DOHH2 (cell line): ENCODE data around the gene PYGM.

ENCODE experiments used
- H3F3A ChIP-seq: fragments of 200-600 bp; sonication (generic), shearing (Covaris generic); 2 replicates; pipeline ENCODE4 v1.6.0; 2016; ENCODE audit warnings: antibody characterized with exemption, mild to moderate bottlenecking; ENCODE audit not compliant: control insufficient read depth, insufficient read depth
- H3K27ac ChIP-seq: fragments of 200-600 bp; sonication (generic); 2 replicates; pipeline ENCODE4 v1.5.1; 2014; ENCODE audit warnings: low read depth, mild to moderate bottlenecking, low read length, moderate library complexity
- H3K27me3 ChIP-seq: fragments of 200-600 bp; sonication (generic); 2 replicates; pipeline ENCODE4 v1.6.1; 2014; ENCODE audit warnings: mild to moderate bottlenecking, low read length, mixed read lengths; ENCODE audit not compliant: control insufficient read depth
- H3K36me3 ChIP-seq: fragments of 200-600 bp; sonication (generic); 2 replicates; pipeline ENCODE4 v1.6.1; 2014; ENCODE audit warnings: mild to moderate bottlenecking, low read length, moderate library complexity, mixed read lengths; ENCODE audit not compliant: control insufficient read depth
- H3K4me1 ChIP-seq: fragments of 200-600 bp; sonication (generic); 2 replicates; pipeline ENCODE4 v1.6.1; 2014; ENCODE audit warnings: mild to moderate bottlenecking, low read length, mixed read lengths; ENCODE audit not compliant: control insufficient read depth
- H3K4me2 ChIP-seq: fragments of 200-600 bp; sonication (generic); 2 replicates; pipeline ENCODE4 v1.6.0; 2014; ENCODE audit warnings: mild to moderate bottlenecking, low read length, moderate library complexity
- H3K4me3 ChIP-seq: fragments of 200-600 bp; sonication (generic); 2 replicates; pipeline ENCODE4 v1.5.1; 2014; ENCODE audit warnings: mild to moderate bottlenecking, low read length, mixed read lengths
- H3K79me2 ChIP-seq: fragments of 200-600 bp; sonication (generic); 2 replicates; pipeline ENCODE4 v1.6.1; 2014; ENCODE audit warnings: mild to moderate bottlenecking, low read length, mixed read lengths; ENCODE audit not compliant: control insufficient read depth
- H3K9me2 ChIP-seq: fragments of 200-600 bp; sonication (generic); replicated peaks from 2 replicates; pipeline ENCODE4 v1.6.1; 2014; ENCODE audit warnings: mild to moderate bottlenecking, low read length, mixed read lengths; ENCODE audit not compliant: control insufficient read depth
- H3K9me3 ChIP-seq: fragments of 200-600 bp; sonication (generic); 2 replicates; pipeline ENCODE4 v1.6.1; 2014; ENCODE audit warnings: antibody characterized with exemption, low read length, mixed read lengths; ENCODE audit not compliant: control insufficient read depth, insufficient read depth
- H4K20me1 ChIP-seq: fragments of 200-600 bp; sonication (generic); 2 replicates; pipeline ENCODE4 v1.6.0; 2014; ENCODE audit warnings: low read depth, mild to moderate bottlenecking, antibody characterized with exemption, low read length, moderate library complexity; ENCODE audit not compliant: control insufficient read depth, insufficient read depth
- EZH2phosphoT487 ChIP-seq: fragments of 200-600 bp; sonication (generic); IDR thresholded peaks from 2 replicates; pipeline ENCODE4 v1.6.1; 2017; ENCODE audit warnings: borderline replicate concordance, mild to moderate bottlenecking, antibody characterized with exemption, low read length, moderate library complexity, mixed read lengths
- TF ChIP-seq, protein P1 (sequence below): fragments of 200-600 bp; sonication (generic); IDR thresholded peaks from one replicate; pipeline ENCODE4 v1.5.1; 2014; ENCODE audit warnings: antibody characterized with exemption, mild to moderate bottlenecking, low read depth, low read length; ENCODE audit not compliant: poor library complexity, severe bottlenecking

The PYGM gene

DNA sequence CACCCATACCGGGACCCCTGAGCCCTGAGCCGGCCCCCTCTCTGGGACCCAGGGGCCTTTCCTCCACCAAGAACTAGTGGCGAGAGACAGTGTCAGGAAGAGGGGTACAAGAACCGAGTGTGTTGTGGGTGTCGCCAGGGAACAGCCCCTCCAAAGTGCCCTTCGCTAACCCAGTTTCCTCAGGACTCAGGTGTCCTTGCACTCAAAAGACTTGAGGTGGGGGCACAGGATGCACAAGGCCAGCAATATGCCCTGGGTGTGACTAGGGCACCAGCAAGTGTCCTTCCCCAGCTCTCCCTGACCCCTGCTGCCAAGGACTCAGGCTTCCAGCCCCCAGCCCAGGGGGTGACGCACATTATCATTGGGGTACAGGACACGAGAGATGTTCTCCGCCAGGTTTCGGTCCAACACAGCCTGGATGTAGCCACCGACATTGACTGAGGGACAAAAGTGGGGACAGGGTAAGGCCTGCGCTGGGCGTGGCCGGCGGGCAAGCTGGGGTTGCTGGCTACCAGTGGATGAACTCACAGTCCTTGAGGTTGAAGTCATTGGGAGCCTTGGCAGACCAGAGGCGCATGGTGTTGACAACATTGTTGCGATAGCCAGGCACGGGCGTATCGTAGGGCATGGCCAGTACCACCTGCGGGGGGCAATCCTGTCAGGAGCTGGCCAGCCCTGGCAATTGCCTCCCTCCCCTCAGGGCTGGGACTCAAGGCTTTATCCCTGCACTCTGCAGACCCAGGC lies 4.7 kb downstream of the PYGM start:
- H3K4me3 ChIP-seq = no peak overlapping the region
- no peak for TF ChIP-seq EZH2phosphoT487
- TF ChIP-seq, protein P1, sequence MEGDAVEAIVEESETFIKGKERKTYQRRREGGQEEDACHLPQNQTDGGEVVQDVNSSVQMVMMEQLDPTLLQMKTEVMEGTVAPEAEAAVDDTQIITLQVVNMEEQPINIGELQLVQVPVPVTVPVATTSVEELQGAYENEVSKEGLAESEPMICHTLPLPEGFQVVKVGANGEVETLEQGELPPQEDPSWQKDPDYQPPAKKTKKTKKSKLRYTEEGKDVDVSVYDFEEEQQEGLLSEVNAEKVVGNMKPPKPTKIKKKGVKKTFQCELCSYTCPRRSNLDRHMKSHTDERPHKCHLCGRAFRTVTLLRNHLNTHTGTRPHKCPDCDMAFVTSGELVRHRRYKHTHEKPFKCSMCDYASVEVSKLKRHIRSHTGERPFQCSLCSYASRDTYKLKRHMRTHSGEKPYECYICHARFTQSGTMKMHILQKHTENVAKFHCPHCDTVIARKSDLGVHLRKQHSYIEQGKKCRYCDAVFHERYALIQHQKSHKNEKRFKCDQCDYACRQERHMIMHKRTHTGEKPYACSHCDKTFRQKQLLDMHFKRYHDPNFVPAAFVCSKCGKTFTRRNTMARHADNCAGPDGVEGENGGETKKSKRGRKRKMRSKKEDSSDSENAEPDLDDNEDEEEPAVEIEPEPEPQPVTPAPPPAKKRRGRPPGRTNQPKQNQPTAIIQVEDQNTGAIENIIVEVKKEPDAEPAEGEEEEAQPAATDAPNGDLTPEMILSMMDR = no peak

GRCh38 chr11:64754124-64754918 lies 5.5 kb downstream of the PYGM start:
- H3K4me2 ChIP-seq = no peak overlapping the region

More for the DNA sequence above, 4.7 kb downstream of the PYGM start:
- Histone ChIP-seq H4K20me1 (peaks cover under 1% of the 10 kb centered on the region; the same call in 1 of the 2 replicates), H3K79me2 (no peaks in the 10 kb centered on the region), H3K27me3 (no peaks in the 10 kb centered on the region), H3K9me3 (no peaks in the 10 kb centered on the region), H3K4me1 (peaks cover 15% of the 10 kb centered on the region), H3K9me2 (no peaks in the 10 kb centered on the region), H3K27ac (no peak overlapping the region), H3K36me3 (no peaks in the 10 kb centered on the region), H3F3A (peaks cover under 1% of the 10 kb centered on the region; the same call in 1 of the 2 replicates), H3K4me2 (no peak overlapping the region)

DNA sequence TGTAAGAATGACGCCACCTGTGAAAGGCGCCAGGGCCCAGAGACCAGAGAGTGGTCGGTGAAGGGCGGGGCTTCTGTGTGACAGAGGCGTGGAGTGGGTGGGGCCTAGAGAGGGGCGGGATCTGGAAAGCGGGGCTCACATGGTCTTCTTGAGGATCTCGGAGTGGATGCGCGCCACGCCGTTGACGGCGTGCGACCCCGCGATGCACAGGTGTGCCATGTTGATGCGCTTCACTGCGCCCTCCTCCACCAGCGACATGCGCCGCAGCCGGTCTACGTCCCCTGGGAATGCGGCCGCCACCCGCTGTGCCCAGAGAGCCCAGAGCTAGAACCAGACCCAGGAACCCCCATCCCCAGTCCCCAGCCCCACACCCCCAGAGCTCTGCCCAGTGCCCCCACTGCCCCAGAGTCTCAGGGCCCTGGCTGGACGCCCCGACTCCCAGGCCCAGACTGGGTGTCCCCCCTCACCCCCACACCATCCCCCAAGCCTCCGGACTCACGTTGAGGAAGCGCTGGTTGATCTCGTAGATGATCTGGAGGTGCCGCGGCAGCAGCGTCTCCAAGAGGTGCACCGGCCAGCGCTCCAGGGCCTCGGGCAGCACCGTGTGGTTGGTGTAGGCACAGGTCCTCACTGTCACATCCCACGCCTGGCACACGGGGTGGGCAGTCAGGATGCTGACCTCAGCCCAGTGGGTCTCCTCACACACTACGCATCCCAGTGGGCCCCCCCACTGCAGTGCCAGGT lies 6.2 kb downstream of the PYGM start:
- no peak for TF ChIP-seq EZH2phosphoT487
- TF ChIP-seq, protein P1 = no peak
- H3K9me2 ChIP-seq = no peaks in the 10 kb centered on the region
- no peaks in the 10 kb centered on the region for H3K36me3 ChIP-seq
- no peak overlapping the region for H3K27ac ChIP-seq
- H4K20me1 ChIP-seq = no peaks in the 10 kb centered on the region
- no peak overlapping the region for H3K4me3 ChIP-seq
- H3K9me3 ChIP-seq = no peaks in the 10 kb centered on the region
- H3F3A ChIP-seq = peaks cover under 1% of the 10 kb centered on the region; the same call in 1 of the 2 replicates
- no peaks in the 10 kb centered on the region for H3K79me2 ChIP-seq
- H3K4me2 ChIP-seq = no peak overlapping the region
- H3K4me1 ChIP-seq = peaks cover 10% of the 10 kb centered on the region
- no peaks in the 10 kb centered on the region for H3K27me3 ChIP-seq

More at GRCh38 chr11:64754124-64754918, 5.5 kb downstream of the PYGM start:
- H3K4me1 ChIP-seq = peaks cover 10% of the 10 kb centered on the region
- no peaks in the 10 kb centered on the region for H3F3A ChIP-seq
- H3K79me2 ChIP-seq = no peaks in the 10 kb centered on the region
- H3K27ac ChIP-seq = no peak overlapping the region
- H3K9me3 ChIP-seq = no peaks in the 10 kb centered on the region
- no peak for TF ChIP-seq EZH2phosphoT487
- TF ChIP-seq, protein P1 = no peak
- no peak overlapping the region for H3K4me3 ChIP-seq
- H3K9me2 ChIP-seq = no peaks in the 10 kb centered on the region
- no peaks in the 10 kb centered on the region for H4K20me1 ChIP-seq
- no peaks in the 10 kb centered on the region for H3K27me3 ChIP-seq
- H3K36me3 ChIP-seq = no peaks in the 10 kb centered on the region
